NCI-H526 treated with DMSO at 0.1 percent for 48 hours (cell line): ENCODE measurements around the gene RALGPS2.
"Not testable (repeated sequence)": the region's sequence is repeated elsewhere in the genome, so short reads cannot be mapped to it uniquely, and the experiment has no call there.

ENCODE experiments used
- DNase-seq: peaks from one replicate; lab custom pipeline; 2025; lab: John Stamatoyannopoulos, UW

RALGPS2 gene

GRCh38 chr1:178725466-178726086, 532 bp downstream of the RALGPS2 start:
- DNase-seq, result peak; percentile 74

- DNase-seq, result peak; percentile 97
These were observed 1.1 kb downstream of the RALGPS2 start for GRCh38 chr1:178726087-178726517.

- DNase-seq, result peak; percentile 80
These were observed 1.5 kb downstream of the RALGPS2 start for GRCh38 chr1:178726545-178726944.

- peak; percentile 70 for DNase-seq
These were observed 2.2 kb downstream of the RALGPS2 start for GRCh38 chr1:178727014-178727895.

- DNase-seq, result no peak
These were observed 8.9 kb downstream of the RALGPS2 start for GRCh38 chr1:178733972-178734371.

GRCh38 chr1:178738780-178739179, 13.7 kb downstream of the RALGPS2 start:
- no peak for DNase-seq

GRCh38 chr1:178739285-178740045, 14.4 kb downstream of the RALGPS2 start:
- DNase-seq, result no peak

- no peak for DNase-seq
These were observed 15.4 kb downstream of the RALGPS2 start for GRCh38 chr1:178740491-178740890.

GRCh38 chr1:178740924-178741323, 15.9 kb downstream of the RALGPS2 start:
- no peak for DNase-seq

- DNase-seq, result no peak
These were observed 18.8 kb downstream of the RALGPS2 start for GRCh38 chr1:178743801-178744200.

GRCh38 chr1:178745260-178745659, 20.2 kb downstream of the RALGPS2 start:
- DNase-seq, result no peak

- DNase-seq, result no peak
These were observed 21.3 kb downstream of the RALGPS2 start for GRCh38 chr1:178746345-178746744.

GRCh38 chr1:178747361-178747760, 22.3 kb downstream of the RALGPS2 start:
- DNase-seq, result not testable (repeated sequence)

GRCh38 chr1:178749581-178750166, 24.6 kb downstream of the RALGPS2 start:
- no peak for DNase-seq

- no peak for DNase-seq
These were observed 26.0 kb downstream of the RALGPS2 start for GRCh38 chr1:178751046-178751445.

- DNase-seq, result no peak
These were observed 27.8 kb downstream of the RALGPS2 start for GRCh38 chr1:178752891-178753290.

- not testable (repeated sequence) for DNase-seq
These were observed 29.7 kb downstream of the RALGPS2 start for GRCh38 chr1:178754655-178755256.

- peak; percentile 23 for DNase-seq
These were observed 43.4 kb downstream of the RALGPS2 start for GRCh38 chr1:178768423-178768822.

GRCh38 chr1:178772952-178773351, 47.9 kb downstream of the RALGPS2 start:
- no peak for DNase-seq

GRCh38 chr1:178774263-178774662, 49.2 kb downstream of the RALGPS2 start:
- peak; percentile 73 for DNase-seq

GRCh38 chr1:178776553-178776952, 51.5 kb downstream of the RALGPS2 start:
- no peak for DNase-seq
